ENCODE measurements around the gene CDC42BPA.
"Not testable (repeated sequence)": the region's sequence is repeated elsewhere in the genome, so short reads cannot be mapped to it uniquely, and the experiment has no call there.

Gene CDC42BPA

GRCh38 chr1:227318016-227318852 lies at the start of gene CDC42BPA:
TSS of gene CDC42BPA (minus strand) at chr1:227318492. CDS start at chr1:227317182, 1,310 bp downstream.
- peak; percentile 56 for DNase-seq (ENCODE audit: low read depth, low spot score)

- DNase-seq (ENCODE audit: low read depth, low spot score), result no peak
These were observed 49.7 kb upstream of the CDC42BPA start for GRCh38 chr1:227368009-227368408.

GRCh38 chr1:227365473-227366431 lies 47.5 kb upstream of the CDC42BPA start:
- no peak for DNase-seq (ENCODE audit: low read depth, low spot score)

GRCh38 chr1:227364657-227365056 lies 46.4 kb upstream of the CDC42BPA start:
- DNase-seq (ENCODE audit: low read depth, low spot score), result no peak

- no peak for DNase-seq (ENCODE audit: low read depth, low spot score)
These were observed 45.5 kb upstream of the CDC42BPA start for GRCh38 chr1:227363825-227364224.

- DNase-seq (ENCODE audit: low read depth, low spot score), result no peak
These were observed 43.7 kb upstream of the CDC42BPA start for GRCh38 chr1:227362039-227362438.

GRCh38 chr1:227357927-227358302 lies 39.6 kb upstream of the CDC42BPA start:
- DNase-seq (ENCODE audit: low read depth, low spot score), result no peak

GRCh38 chr1:227357171-227357926 lies 39.1 kb upstream of the CDC42BPA start:
- peak; percentile 37 for DNase-seq (ENCODE audit: low read depth, low spot score)

- no peak for DNase-seq (ENCODE audit: low read depth, low spot score)
These were observed 38.4 kb upstream of the CDC42BPA start for GRCh38 chr1:227356620-227357146.

- DNase-seq (ENCODE audit: low read depth, low spot score), result no peak
These were observed 37.4 kb upstream of the CDC42BPA start for GRCh38 chr1:227355542-227356245.

- DNase-seq (ENCODE audit: low read depth, low spot score), result no peak
These were observed 34.9 kb upstream of the CDC42BPA start for GRCh38 chr1:227353186-227353585.

- DNase-seq (ENCODE audit: low read depth, low spot score), result not testable (repeated sequence)
These were observed 33.9 kb upstream of the CDC42BPA start for GRCh38 chr1:227352164-227352563.

- DNase-seq (ENCODE audit: low read depth, low spot score), result no peak
These were observed 33.2 kb upstream of the CDC42BPA start for GRCh38 chr1:227351443-227351842.

- DNase-seq (ENCODE audit: low read depth, low spot score), result no peak
These were observed 31.7 kb upstream of the CDC42BPA start for GRCh38 chr1:227349967-227350366.

GRCh38 chr1:227343727-227344551 lies 25.6 kb upstream of the CDC42BPA start:
- no peak for DNase-seq (ENCODE audit: low read depth, low spot score)

- no peak for DNase-seq (ENCODE audit: low read depth, low spot score)
These were observed 24.9 kb upstream of the CDC42BPA start for GRCh38 chr1:227343206-227343605.

- DNase-seq (ENCODE audit: low read depth, low spot score), result no peak
These were observed 24.0 kb upstream of the CDC42BPA start for GRCh38 chr1:227342075-227342829.

GRCh38 chr1:227336136-227336535 lies 17.8 kb upstream of the CDC42BPA start:
- DNase-seq (ENCODE audit: low read depth, low spot score), result not testable (repeated sequence)

All from brain pericyte (primary cell).